Endothelial cell of umbilical vein (primary cell): ENCODE measurements around the gene SYT2.

ENCODE experiments used
- EZH2 ChIP-seq: IDR thresholded peaks from 2 replicates; pipeline ENCODE4 v1.6.1; 2012; ENCODE audit warnings: borderline replicate concordance, low read depth, mild to moderate bottlenecking, moderate library complexity, low read length, inconsistent platforms; ENCODE audit not compliant: severe bottlenecking
- JUN ChIP-seq: IDR thresholded peaks from 2 replicates; pipeline ENCODE4 v1.6.1; 2011; ENCODE audit warnings: borderline replicate concordance, low read depth; ENCODE audit not compliant: insufficient read length, insufficient read depth
- POLR2AphosphoS5 ChIP-seq: IDR thresholded peaks from 2 replicates; pipeline ENCODE4 v1.6.1; 2012; ENCODE audit warnings: low read depth, mild to moderate bottlenecking, control low read depth, low read length, moderate library complexity; ENCODE audit not compliant: insufficient read depth
- TF ChIP-seq, protein P1 (sequence below), 2 donors: IDR thresholded peaks; 1 replicate in 1 of 2; 2 replicates in 1 of 2; pipeline ENCODE4 v1.5.1; 2011; ENCODE audit warnings: low read length in 2 of 2, mild to moderate bottlenecking in 2 of 2, moderate library complexity in 2 of 2, control low read depth in 1 of 2, inconsistent platforms in 1 of 2, low read depth in 1 of 2; ENCODE audit not compliant: insufficient read depth in 1 of 2; ENCODE audit errors: extremely low read depth in 1 of 2

DNA sequence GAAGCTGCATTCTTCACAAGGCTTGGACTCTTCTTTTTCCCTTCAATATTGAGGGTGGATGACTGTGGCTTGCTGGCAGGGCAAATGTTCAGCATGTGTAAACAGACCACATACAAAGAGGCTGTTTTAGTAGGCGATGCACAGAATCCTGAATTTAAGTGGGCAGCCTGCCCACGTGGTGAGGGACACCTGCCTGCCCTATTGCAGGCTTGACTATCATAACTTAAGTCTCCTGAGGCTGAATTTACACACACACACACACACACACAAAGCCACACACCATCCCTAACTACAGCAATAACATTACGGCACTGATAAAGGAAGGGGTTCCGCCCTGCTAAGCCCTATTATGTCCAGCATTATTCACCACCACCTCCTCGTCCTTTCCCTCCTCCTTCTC, 15.9 kb downstream of the SYT2 start:
- TF ChIP-seq, protein P1, sequence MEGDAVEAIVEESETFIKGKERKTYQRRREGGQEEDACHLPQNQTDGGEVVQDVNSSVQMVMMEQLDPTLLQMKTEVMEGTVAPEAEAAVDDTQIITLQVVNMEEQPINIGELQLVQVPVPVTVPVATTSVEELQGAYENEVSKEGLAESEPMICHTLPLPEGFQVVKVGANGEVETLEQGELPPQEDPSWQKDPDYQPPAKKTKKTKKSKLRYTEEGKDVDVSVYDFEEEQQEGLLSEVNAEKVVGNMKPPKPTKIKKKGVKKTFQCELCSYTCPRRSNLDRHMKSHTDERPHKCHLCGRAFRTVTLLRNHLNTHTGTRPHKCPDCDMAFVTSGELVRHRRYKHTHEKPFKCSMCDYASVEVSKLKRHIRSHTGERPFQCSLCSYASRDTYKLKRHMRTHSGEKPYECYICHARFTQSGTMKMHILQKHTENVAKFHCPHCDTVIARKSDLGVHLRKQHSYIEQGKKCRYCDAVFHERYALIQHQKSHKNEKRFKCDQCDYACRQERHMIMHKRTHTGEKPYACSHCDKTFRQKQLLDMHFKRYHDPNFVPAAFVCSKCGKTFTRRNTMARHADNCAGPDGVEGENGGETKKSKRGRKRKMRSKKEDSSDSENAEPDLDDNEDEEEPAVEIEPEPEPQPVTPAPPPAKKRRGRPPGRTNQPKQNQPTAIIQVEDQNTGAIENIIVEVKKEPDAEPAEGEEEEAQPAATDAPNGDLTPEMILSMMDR (IDR thresholded peaks at IDR 0.05; ENCODE audit: extremely low read depth in 1 of 2, insufficient read depth in 1 of 2, low read depth in 1 of 2, low read length in 2 of 2), result no peak
- TF ChIP-seq EZH2 (no peak), POLR2AphosphoS5 (no peak), JUN (no peak)
